ENCODE measurements around the gene CNTNAP2.

- TF ChIP-seq, protein P1, sequence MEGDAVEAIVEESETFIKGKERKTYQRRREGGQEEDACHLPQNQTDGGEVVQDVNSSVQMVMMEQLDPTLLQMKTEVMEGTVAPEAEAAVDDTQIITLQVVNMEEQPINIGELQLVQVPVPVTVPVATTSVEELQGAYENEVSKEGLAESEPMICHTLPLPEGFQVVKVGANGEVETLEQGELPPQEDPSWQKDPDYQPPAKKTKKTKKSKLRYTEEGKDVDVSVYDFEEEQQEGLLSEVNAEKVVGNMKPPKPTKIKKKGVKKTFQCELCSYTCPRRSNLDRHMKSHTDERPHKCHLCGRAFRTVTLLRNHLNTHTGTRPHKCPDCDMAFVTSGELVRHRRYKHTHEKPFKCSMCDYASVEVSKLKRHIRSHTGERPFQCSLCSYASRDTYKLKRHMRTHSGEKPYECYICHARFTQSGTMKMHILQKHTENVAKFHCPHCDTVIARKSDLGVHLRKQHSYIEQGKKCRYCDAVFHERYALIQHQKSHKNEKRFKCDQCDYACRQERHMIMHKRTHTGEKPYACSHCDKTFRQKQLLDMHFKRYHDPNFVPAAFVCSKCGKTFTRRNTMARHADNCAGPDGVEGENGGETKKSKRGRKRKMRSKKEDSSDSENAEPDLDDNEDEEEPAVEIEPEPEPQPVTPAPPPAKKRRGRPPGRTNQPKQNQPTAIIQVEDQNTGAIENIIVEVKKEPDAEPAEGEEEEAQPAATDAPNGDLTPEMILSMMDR (IDR thresholded peaks at IDR 0.05; ENCODE audit: insufficient read depth, low read length, poor library complexity, severe bottlenecking): no peak
- TF ChIP-seq EZH2phosphoT487 (conservative IDR thresholded peaks at IDR 0.05; ENCODE audit: low read length): no peak
Measured at GRCh38 chr7:148110097-148110868, 1993.7 kb downstream of the CNTNAP2 start.
